Neural progenitor cell (in vitro differentiated cells): ENCODE measurements around the gene ARMH4. TPM values are rescaled to one million over a fixed set of nuclear protein-coding genes. Genes with fewer than 3 reads are reported as not detected.

Source experiments
- DNase-seq: peaks from one replicate; pipeline ENCODE4 v3.0.0-alpha.2; 2016; ENCODE audit warnings: low spot score
- H2AFZ ChIP-seq: fragments of 200-600 bp; sonication (generic); replicated peaks from 2 replicates; pipeline ENCODE4 v1.6.1; 2016; ENCODE audit warnings: antibody characterized with exemption
- H3F3A ChIP-seq: fragments of 200-600 bp; sonication (generic); 2 replicates; pipeline ENCODE4 v1.6.1; 2016; ENCODE audit warnings: antibody characterized with exemption, low read depth
- H3K27ac ChIP-seq: fragments of 200-600 bp; sonication (generic); 2 replicates; pipeline ENCODE4 v1.5.1; 2016; ENCODE audit warnings: mild to moderate bottlenecking
- H3K27me3 ChIP-seq: fragments of 200-600 bp; sonication (generic); 2 replicates; pipeline ENCODE4 v1.6.1; 2016; ENCODE audit warnings: mild to moderate bottlenecking, moderate library complexity
- H3K36me3 ChIP-seq: fragments of 200-600 bp; sonication (generic); 2 replicates; pipeline ENCODE4 v1.5.1; 2016
- H3K4me1 ChIP-seq: fragments of 200-600 bp; sonication (generic); 2 replicates; pipeline ENCODE4 v1.6.1; 2016; ENCODE audit warnings: mixed run types
- H3K4me2 ChIP-seq: fragments of 200-600 bp; sonication (generic); 2 replicates; pipeline ENCODE4 v1.6.1; 2016
- H3K4me3 ChIP-seq: fragments of 200-600 bp; sonication (generic); 2 replicates; pipeline ENCODE4 v1.5.1; 2016
- H3K79me2 ChIP-seq: fragments of 200-600 bp; sonication (generic); 2 replicates; pipeline ENCODE4 v1.6.1; 2016; ENCODE audit warnings: low read depth
- H3K9ac ChIP-seq: fragments of 200-600 bp; sonication (generic); 2 replicates; pipeline ENCODE4 v1.6.1; 2016
- H3K9me3 ChIP-seq: fragments of 200-600 bp; sonication (generic); 2 replicates; pipeline ENCODE4 v1.5.1; 2016; ENCODE audit warnings: low read depth
- H4K20me1 ChIP-seq: fragments of 200-600 bp; sonication (generic); 2 replicates; pipeline ENCODE4 v1.6.1; 2016; ENCODE audit warnings: low read depth
- H3K27ac Mint-ChIP-seq: 3 replicates; pipeline ENCODE4 v1.8.0; 2021; ENCODE audit warnings: mixed read lengths
- H3K27me3 Mint-ChIP-seq: 2 replicates; pipeline ENCODE4 v1.8.0; 2022; ENCODE audit warnings: low read depth, mild to moderate bottlenecking, inconsistent platforms, moderate library complexity, mixed read lengths; ENCODE audit not compliant: insufficient read depth
- H3K36me3 Mint-ChIP-seq: 3 replicates; pipeline ENCODE4 v1.8.0; 2021; ENCODE audit warnings: mixed read lengths
- H3K4me1 Mint-ChIP-seq: 3 replicates; pipeline ENCODE4 v1.8.0; 2021; ENCODE audit warnings: mixed read lengths
- H3K4me3 Mint-ChIP-seq: 3 replicates; pipeline ENCODE4 v1.8.0; 2021; ENCODE audit warnings: mild to moderate bottlenecking, moderate library complexity, mixed read lengths
- H3K9me3 Mint-ChIP-seq: 3 replicates; pipeline ENCODE4 v1.8.0; 2020; ENCODE audit warnings: mixed read lengths
- EZH2 ChIP-seq: fragments of 200-600 bp; sonication (generic); IDR thresholded peaks from 2 replicates; pipeline ENCODE4 v1.6.1; 2017; ENCODE audit warnings: antibody characterized with exemption, mild to moderate bottlenecking, moderate library complexity
- EZH2phosphoT487 ChIP-seq: fragments of 200-600 bp; sonication (generic); IDR thresholded peaks from 2 replicates; pipeline ENCODE4 v1.6.1; 2017; ENCODE audit warnings: antibody characterized with exemption
- total RNA-seq: library from RNA; depleted of rRNA; stranded (reverse); fragments of >200 nt; gene quantifications from 2 replicates; pipeline ENCODE4 v1.2.3, GENCODE V29; 2015; ENCODE audit warnings: low replicate concordance
- TF ChIP-seq, protein P1 (sequence below): fragments of 200-600 bp; sonication (generic); IDR thresholded peaks from 2 replicates; pipeline ENCODE4 v1.5.1; 2017; ENCODE audit warnings: antibody characterized with exemption, mild to moderate bottlenecking

The ARMH4 gene
- total RNA-seq, 1 donor from 2014 or later: 29.0 TPM

DNA sequence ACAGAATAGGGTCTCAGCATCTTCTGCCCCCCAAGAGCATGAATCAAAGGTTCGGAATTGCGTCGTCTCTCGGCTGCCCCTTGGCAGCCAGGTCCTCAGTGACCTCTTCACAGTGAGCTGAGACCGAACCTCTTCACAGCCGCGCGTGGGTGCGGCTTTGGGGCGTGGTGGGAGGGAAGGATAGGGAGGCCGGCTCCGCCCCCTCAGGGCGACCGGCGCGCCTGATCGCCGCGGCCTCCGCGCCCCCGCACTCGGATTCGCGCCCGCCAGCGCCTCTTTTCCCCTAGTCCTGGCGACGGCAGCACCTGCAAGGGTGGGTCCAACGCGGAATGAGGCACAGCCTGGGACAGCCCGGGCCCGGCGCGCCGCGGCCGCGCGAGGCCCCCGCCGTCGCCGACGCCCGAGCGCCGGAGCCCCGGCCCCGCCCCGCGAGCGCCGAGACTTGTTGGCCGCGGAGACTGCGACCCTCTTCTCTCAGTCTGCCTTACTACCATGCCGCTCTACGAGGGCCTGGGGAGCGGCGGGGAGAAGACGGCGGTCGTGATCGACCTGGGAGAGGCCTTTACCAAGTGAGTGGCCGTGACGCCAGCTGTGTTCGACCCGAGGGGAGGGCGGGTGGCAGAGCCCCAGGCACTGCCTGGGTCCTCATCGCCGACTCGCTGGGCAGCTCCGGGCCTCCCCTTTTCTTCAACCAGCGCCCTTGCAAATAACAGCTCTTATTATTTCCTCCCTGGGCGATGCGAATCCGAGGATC lies 47.9 kb upstream of the ARMH4 start, which contains the start of gene ACTR10:
ACTR10 (plus strand) TSS at position 424 of the 754 bp plus-strand sequence; CDS start at position 493, 69 bp downstream.
- peaks cover 8% of the 10 kb centered on the region for H3K4me1 Mint-ChIP-seq
- peak within 1 kb of the TSS; percentile 98 for H3K4me3 Mint-ChIP-seq
- H3K27me3 Mint-ChIP-seq: no peaks in the 10 kb centered on the region

GRCh38 chr14:58198086-58198485 lies 46.1 kb upstream of the ARMH4 start:
- Histone ChIP-seq H3K4me3 (no peak overlapping the region), H4K20me1 (no peaks in the 10 kb centered on the region)

More for the DNA sequence above, 47.9 kb upstream of the ARMH4 start, which contains the start of gene ACTR10:
- peaks cover 4% of the 10 kb centered on the region for H3K36me3 Mint-ChIP-seq
- peak; percentile 90 for DNase-seq
- peak within 1 kb of the TSS; percentile 86 for H3K27ac Mint-ChIP-seq
- Histone ChIP-seq H3K4me1 (peaks cover 10% of the 10 kb centered on the region), H2AFZ (peak within 1 kb of the TSS; percentile 98), H3K27ac (peak within 1 kb of the TSS; percentile 86), H3K4me3 (peak within 1 kb of the TSS; percentile 99), H3K36me3 (no peaks in the 10 kb centered on the region), H3K27me3 (no peaks in the 10 kb centered on the region), H3K4me2 (peak within 1 kb of the TSS; percentile 89), H4K20me1 (no peaks in the 10 kb centered on the region), H3K9ac (peak within 1 kb of the TSS; percentile 92), H3K79me2 (peaks cover 21% of the 10 kb centered on the region), H3K9me3 (no peaks in the 10 kb centered on the region), H3F3A (peaks cover 5% of the 10 kb centered on the region)
- TF ChIP-seq, protein P1, sequence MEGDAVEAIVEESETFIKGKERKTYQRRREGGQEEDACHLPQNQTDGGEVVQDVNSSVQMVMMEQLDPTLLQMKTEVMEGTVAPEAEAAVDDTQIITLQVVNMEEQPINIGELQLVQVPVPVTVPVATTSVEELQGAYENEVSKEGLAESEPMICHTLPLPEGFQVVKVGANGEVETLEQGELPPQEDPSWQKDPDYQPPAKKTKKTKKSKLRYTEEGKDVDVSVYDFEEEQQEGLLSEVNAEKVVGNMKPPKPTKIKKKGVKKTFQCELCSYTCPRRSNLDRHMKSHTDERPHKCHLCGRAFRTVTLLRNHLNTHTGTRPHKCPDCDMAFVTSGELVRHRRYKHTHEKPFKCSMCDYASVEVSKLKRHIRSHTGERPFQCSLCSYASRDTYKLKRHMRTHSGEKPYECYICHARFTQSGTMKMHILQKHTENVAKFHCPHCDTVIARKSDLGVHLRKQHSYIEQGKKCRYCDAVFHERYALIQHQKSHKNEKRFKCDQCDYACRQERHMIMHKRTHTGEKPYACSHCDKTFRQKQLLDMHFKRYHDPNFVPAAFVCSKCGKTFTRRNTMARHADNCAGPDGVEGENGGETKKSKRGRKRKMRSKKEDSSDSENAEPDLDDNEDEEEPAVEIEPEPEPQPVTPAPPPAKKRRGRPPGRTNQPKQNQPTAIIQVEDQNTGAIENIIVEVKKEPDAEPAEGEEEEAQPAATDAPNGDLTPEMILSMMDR: no peak
- no peak for TF ChIP-seq EZH2phosphoT487
- no peak for TF ChIP-seq EZH2
- H3K9me3 Mint-ChIP-seq: no peaks in the 10 kb centered on the region

DNA sequence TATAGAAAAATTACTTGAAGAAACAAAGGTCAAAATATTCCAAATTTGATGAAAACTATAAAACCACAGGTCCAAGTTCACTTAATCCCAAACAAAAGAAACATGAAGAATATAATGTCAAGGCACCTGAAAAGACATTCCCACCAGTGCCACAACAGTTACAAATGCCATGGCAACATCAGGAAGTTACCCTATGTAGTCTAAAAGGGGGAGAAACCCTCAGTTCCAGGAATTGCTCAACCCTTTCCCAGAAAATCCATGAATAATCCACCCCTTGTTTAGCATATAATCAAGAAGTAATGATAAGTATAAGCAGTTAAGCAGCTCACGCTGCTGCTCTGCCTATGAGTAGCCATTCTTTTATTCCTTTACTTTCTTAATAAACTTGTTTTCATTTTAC lies 44.2 kb upstream of the ARMH4 start:
- H3K9ac ChIP-seq: no peak overlapping the region
- H3K79me2 ChIP-seq: peaks cover 12% of the 10 kb centered on the region
- H3K36me3 ChIP-seq: no peaks in the 10 kb centered on the region
- Mint-ChIP-seq H3K4me3 (no peak overlapping the region), H3K27ac (no peak overlapping the region), H3K9me3 (no peaks in the 10 kb centered on the region), H3K4me1 (peaks cover 6% of the 10 kb centered on the region), H3K27me3 (no peaks in the 10 kb centered on the region), H3K36me3 (no peaks in the 10 kb centered on the region)
- H3K4me3 ChIP-seq: no peak overlapping the region
- H3K4me1 ChIP-seq: peaks cover 5% of the 10 kb centered on the region
- peaks cover 5% of the 10 kb centered on the region for H3F3A ChIP-seq
- TF ChIP-seq EZH2 (no peak), EZH2phosphoT487 (no peak)
- TF ChIP-seq, protein P1: no peak
- H3K27me3 ChIP-seq: no peaks in the 10 kb centered on the region
- no peak overlapping the region for H2AFZ ChIP-seq
- H3K4me2 ChIP-seq: no peak overlapping the region
- no peak for DNase-seq
- H3K9me3 ChIP-seq: no peaks in the 10 kb centered on the region
- H3K27ac ChIP-seq: no peak overlapping the region
- no peaks in the 10 kb centered on the region for H4K20me1 ChIP-seq

More at GRCh38 chr14:58198086-58198485, 46.1 kb upstream of the ARMH4 start:
- H3K4me1 Mint-ChIP-seq: peaks cover 8% of the 10 kb centered on the region
- H3K36me3 ChIP-seq: no peaks in the 10 kb centered on the region
- no peak overlapping the region for H2AFZ ChIP-seq
- peaks cover 21% of the 10 kb centered on the region for H3K79me2 ChIP-seq
- H3K36me3 Mint-ChIP-seq: no peaks in the 10 kb centered on the region
- H3K9me3 Mint-ChIP-seq: no peaks in the 10 kb centered on the region
- no peak for DNase-seq
- H3K4me3 Mint-ChIP-seq: no peak overlapping the region
- TF ChIP-seq EZH2 (no peak), EZH2phosphoT487 (no peak)
- TF ChIP-seq, protein P1: no peak
- no peaks in the 10 kb centered on the region for H3K27me3 ChIP-seq
- H3K4me2 ChIP-seq: no peak overlapping the region
- H3K9me3 ChIP-seq: no peaks in the 10 kb centered on the region
- H3K27ac Mint-ChIP-seq: no peak overlapping the region
- H3K27me3 Mint-ChIP-seq: no peaks in the 10 kb centered on the region
- H3K4me1 ChIP-seq: peaks cover 10% of the 10 kb centered on the region
- no peak overlapping the region for H3K9ac ChIP-seq
- H3F3A ChIP-seq: peaks cover 5% of the 10 kb centered on the region
- H3K27ac ChIP-seq: no peak overlapping the region
